Neural progenitor cell (in vitro differentiated cells): Measurements from ENCODE around the gene STK39.

Experiments used
- EZH2 ChIP-seq: fragments of 200-600 bp; sonication (generic); IDR thresholded peaks from 2 replicates; pipeline ENCODE4 v1.6.1; 2017; ENCODE audit warnings: antibody characterized with exemption, mild to moderate bottlenecking, moderate library complexity
- TF ChIP-seq, protein P1 (sequence below): fragments of 200-600 bp; sonication (generic); IDR thresholded peaks from 2 replicates; pipeline ENCODE4 v1.5.1; 2017; ENCODE audit warnings: antibody characterized with exemption, mild to moderate bottlenecking

- TF ChIP-seq, protein P1, sequence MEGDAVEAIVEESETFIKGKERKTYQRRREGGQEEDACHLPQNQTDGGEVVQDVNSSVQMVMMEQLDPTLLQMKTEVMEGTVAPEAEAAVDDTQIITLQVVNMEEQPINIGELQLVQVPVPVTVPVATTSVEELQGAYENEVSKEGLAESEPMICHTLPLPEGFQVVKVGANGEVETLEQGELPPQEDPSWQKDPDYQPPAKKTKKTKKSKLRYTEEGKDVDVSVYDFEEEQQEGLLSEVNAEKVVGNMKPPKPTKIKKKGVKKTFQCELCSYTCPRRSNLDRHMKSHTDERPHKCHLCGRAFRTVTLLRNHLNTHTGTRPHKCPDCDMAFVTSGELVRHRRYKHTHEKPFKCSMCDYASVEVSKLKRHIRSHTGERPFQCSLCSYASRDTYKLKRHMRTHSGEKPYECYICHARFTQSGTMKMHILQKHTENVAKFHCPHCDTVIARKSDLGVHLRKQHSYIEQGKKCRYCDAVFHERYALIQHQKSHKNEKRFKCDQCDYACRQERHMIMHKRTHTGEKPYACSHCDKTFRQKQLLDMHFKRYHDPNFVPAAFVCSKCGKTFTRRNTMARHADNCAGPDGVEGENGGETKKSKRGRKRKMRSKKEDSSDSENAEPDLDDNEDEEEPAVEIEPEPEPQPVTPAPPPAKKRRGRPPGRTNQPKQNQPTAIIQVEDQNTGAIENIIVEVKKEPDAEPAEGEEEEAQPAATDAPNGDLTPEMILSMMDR, result no peak
- no peak for TF ChIP-seq EZH2
These were observed 50.6 kb downstream of the STK39 start for GRCh38 chr2:168196764-168197180.
